22Rv1 (cell line): Measurements from ENCODE around the gene C12orf75.

ENCODE experiments used
- ZFX ChIP-seq: fragments of 450-650 bp; IDR thresholded peaks from 2 replicates; pipeline ENCODE4 v1.6.1; 2017; ENCODE audit warnings: antibody characterized with exemption, borderline replicate concordance
- TF ChIP-seq, protein P1 (sequence below): fragments of 450-650 bp; IDR thresholded peaks from 2 replicates; pipeline ENCODE4 v1.5.1; 2017; ENCODE audit warnings: mild to moderate bottlenecking

DNA sequence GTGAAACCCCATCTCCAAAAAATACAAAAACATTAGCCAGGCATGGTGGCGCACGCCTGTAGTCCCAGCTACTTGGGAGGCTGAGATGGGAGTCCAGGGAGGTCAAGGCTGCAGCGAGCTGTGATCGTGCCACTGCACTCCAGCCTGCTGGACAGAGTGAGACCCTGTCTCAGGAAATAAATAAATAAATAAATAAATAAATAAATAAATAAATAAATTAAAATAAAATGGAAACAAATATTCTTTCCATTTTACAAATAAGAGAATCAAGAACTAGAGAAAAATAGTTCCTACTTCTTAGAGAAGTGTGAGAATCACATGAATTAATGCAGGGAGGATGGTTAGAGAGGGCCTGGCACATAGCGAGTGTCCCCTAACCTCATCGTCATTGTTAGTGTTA is 53.7 kb downstream of the C12orf75 start:
- TF ChIP-seq, protein P1, sequence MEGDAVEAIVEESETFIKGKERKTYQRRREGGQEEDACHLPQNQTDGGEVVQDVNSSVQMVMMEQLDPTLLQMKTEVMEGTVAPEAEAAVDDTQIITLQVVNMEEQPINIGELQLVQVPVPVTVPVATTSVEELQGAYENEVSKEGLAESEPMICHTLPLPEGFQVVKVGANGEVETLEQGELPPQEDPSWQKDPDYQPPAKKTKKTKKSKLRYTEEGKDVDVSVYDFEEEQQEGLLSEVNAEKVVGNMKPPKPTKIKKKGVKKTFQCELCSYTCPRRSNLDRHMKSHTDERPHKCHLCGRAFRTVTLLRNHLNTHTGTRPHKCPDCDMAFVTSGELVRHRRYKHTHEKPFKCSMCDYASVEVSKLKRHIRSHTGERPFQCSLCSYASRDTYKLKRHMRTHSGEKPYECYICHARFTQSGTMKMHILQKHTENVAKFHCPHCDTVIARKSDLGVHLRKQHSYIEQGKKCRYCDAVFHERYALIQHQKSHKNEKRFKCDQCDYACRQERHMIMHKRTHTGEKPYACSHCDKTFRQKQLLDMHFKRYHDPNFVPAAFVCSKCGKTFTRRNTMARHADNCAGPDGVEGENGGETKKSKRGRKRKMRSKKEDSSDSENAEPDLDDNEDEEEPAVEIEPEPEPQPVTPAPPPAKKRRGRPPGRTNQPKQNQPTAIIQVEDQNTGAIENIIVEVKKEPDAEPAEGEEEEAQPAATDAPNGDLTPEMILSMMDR, result no peak
- no peak for TF ChIP-seq ZFX
